ENCODE data around the gene FBXO15. TPM values are rescaled to one million over a fixed set of nuclear protein-coding genes. Genes with fewer than 3 reads are reported as not detected.

Gene FBXO15
- total RNA-seq, 4 donors from 2014 or later, result 0.33 to 0.45 TPM; not detected in 2

GRCh38 chr18:74152270-74152669 lies 4.6 kb upstream of the FBXO15 start:
- intact Hi-C loops (cut with DNase I), result no loop called here
- no peaks in the 10 kb centered on the region for H3K9me3 ChIP-seq
- H3K36me3 ChIP-seq, result peaks cover 17 to 48% (median 28%) of the 10 kb centered on the region in 4 donors
- 81% methylated on average over 5 of the region's 6 CpGs for WGBS
- TF ChIP-seq POLR2AphosphoS5 (IDR thresholded peaks at IDR 0.05), result no peak
- TF ChIP-seq, protein P1, sequence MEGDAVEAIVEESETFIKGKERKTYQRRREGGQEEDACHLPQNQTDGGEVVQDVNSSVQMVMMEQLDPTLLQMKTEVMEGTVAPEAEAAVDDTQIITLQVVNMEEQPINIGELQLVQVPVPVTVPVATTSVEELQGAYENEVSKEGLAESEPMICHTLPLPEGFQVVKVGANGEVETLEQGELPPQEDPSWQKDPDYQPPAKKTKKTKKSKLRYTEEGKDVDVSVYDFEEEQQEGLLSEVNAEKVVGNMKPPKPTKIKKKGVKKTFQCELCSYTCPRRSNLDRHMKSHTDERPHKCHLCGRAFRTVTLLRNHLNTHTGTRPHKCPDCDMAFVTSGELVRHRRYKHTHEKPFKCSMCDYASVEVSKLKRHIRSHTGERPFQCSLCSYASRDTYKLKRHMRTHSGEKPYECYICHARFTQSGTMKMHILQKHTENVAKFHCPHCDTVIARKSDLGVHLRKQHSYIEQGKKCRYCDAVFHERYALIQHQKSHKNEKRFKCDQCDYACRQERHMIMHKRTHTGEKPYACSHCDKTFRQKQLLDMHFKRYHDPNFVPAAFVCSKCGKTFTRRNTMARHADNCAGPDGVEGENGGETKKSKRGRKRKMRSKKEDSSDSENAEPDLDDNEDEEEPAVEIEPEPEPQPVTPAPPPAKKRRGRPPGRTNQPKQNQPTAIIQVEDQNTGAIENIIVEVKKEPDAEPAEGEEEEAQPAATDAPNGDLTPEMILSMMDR (IDR thresholded peaks at IDR 0.05), result no peak
- no peak for TF ChIP-seq EP300 (IDR thresholded peaks at IDR 0.05)
- TF ChIP-seq POLR2A (IDR thresholded peaks at IDR 0.05; ENCODE audit: low read depth), result no peak
- H3K4me3 ChIP-seq, result no peak overlapping the region
- no peaks in the 10 kb centered on the region for H3K27me3 ChIP-seq
- peak overlapping the region in 1 of 4 donors; percentile 13 for H3K27ac ChIP-seq (replicated peaks in 1 of 4)
- H3K4me1 ChIP-seq, result peaks cover 32 to 53% (median 48%) of the 10 kb centered on the region in 4 donors
- no peak for DNase-seq (ENCODE audit: extremely low spot score)

DNA sequence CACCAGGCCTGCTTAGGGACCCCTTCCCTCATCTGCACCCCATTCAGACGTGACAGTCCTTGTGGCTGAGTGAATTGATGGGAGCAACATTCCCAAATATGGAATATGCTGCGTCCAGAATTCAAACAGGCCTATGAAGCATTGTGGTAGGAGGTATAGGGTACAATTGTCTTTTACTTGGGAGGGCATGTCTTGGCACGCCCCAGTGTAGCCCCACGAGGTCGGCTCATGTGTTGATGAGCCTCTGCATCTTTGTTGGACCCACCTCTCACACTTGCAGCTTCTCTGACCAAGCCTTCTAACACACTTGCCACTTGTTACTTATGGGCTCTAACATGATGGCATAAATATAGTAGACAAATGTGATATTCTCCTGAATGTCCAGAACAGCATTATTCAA lies 2.2 kb upstream of the FBXO15 start:
- H3K27me3 ChIP-seq, result no peaks in the 10 kb centered on the region
- H3K27ac ChIP-seq (replicated peaks in 1 of 4), result no peak overlapping the region
- H3K4me1 ChIP-seq, result peaks cover 35 to 66% (median 61%) of the 10 kb centered on the region in 4 donors
- intact Hi-C loops (cut with DNase I), result loop anchor here (5.0 kb wide), 2 partner anchors 142 to 347 kb away; partner anchors contain the start of genes CNDP2 and CYB5A
- peak overlapping the region in 3 of 4 donors; percentile 17 to 87 (median 77) for H3K4me3 ChIP-seq
- WGBS, result 82% methylated on average over 5 of the region's 5 CpGs
- no peak for TF ChIP-seq POLR2A (IDR thresholded peaks at IDR 0.05; ENCODE audit: low read depth)
- TF ChIP-seq, protein P1 (IDR thresholded peaks at IDR 0.05), result no peak
- TF ChIP-seq EP300 (IDR thresholded peaks at IDR 0.05), result no peak
- no peak for TF ChIP-seq POLR2AphosphoS5 (IDR thresholded peaks at IDR 0.05)
- no peak for DNase-seq (ENCODE audit: extremely low spot score)
- H3K36me3 ChIP-seq, result peaks cover 0 to 27% (median 8%) of the 10 kb centered on the region in 4 donors
- H3K9me3 ChIP-seq, result no peaks in the 10 kb centered on the region

DNA sequence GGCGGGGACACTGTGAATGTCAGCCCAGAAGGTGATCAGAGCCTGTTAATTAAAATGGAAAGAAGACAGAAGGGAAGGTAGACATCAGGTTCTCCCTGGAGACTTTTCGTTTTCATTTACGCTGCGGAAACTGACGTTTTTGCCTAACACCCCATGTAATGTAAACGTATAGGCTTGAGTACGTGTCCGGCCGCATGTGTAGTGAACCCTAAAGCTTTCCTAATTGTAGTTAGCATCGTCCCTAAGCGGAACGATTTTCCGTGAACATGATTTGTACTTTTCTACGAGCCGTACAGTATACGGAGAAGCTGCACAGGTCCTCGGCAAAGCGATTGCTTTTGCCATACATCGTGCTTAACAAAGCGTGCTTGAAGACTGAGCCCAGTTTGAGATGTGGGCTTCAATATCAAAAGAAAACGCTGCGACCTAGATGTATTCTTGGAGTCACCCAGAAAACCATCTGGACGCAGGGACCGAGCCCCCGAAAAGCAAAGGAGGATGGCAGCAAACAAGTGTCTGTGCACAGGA lies 973 bp upstream of the FBXO15 start:
- TF ChIP-seq POLR2A (IDR thresholded peaks at IDR 0.05; ENCODE audit: low read depth) (no peak), POLR2AphosphoS5 (IDR thresholded peaks at IDR 0.05) (no peak), EP300 (IDR thresholded peaks at IDR 0.05) (no peak)
- TF ChIP-seq, protein P1 (IDR thresholded peaks at IDR 0.05), result no peak
- 1% methylated on average over 22 of the region's 25 CpGs for WGBS
- Histone ChIP-seq H3K4me3 (peak overlapping the region; percentile 63 to 87 (median 80)), H3K36me3 (peaks cover 0 to 18% (median 0%) of the 10 kb centered on the region in 4 donors), H3K4me1 (peaks cover 35 to 65% (median 61%) of the 10 kb centered on the region in 4 donors), H3K27me3 (no peaks in the 10 kb centered on the region), H3K27ac (replicated peaks in 1 of 4) (peak overlapping the region; percentile 93 to 96 (median 94)), H3K9me3 (no peaks in the 10 kb centered on the region)
- intact Hi-C loops (cut with DNase I), result loop anchor here (5.0 kb wide), 2 partner anchors 144 to 349 kb away; partner anchors contain the start of genes CNDP2 and CYB5A
- no peak for DNase-seq (ENCODE audit: extremely low spot score)

GRCh38 chr18:74147491-74147778 lies 199 bp downstream of the FBXO15 start:
- TF ChIP-seq, protein P1 (IDR thresholded peaks at IDR 0.05), result peak in 1 of 3 experiments; percentile 9
- TF ChIP-seq POLR2AphosphoS5 (IDR thresholded peaks at IDR 0.05) (no peak), EP300 (IDR thresholded peaks at IDR 0.05) (no peak), POLR2A (IDR thresholded peaks at IDR 0.05; ENCODE audit: low read depth) (no peak)
- intact Hi-C loops (cut with DNase I), result loop anchor here (5.0 kb wide), 2 partner anchors 145 to 350 kb away; partner anchors contain the start of genes CNDP2 and CYB5A
- Histone ChIP-seq H3K36me3 (peaks cover 0 to 18% (median 0%) of the 10 kb centered on the region in 4 donors), H3K9me3 (no peaks in the 10 kb centered on the region), H3K27ac (replicated peaks in 1 of 4) (peak overlapping the region; percentile 93 to 96 (median 94)), H3K4me3 (peak overlapping the region; percentile 63 to 87 (median 80)), H3K4me1 (peaks cover 31 to 53% (median 53%) of the 10 kb centered on the region in 4 donors), H3K27me3 (no peaks in the 10 kb centered on the region)
- WGBS, result 4% methylated on average over 7 of the region's 28 CpGs
- no peak for DNase-seq (ENCODE audit: extremely low spot score)

All from esophagus muscularis mucosa (tissue), 4 donors.